SK-N-SH treated with all-trans-retinoic acid at 6 μM for 48 hours (cell line): ENCODE measurements around the gene SH3D19.

Experiments used
- ATAC-seq: fragments of 200-7000 bp; cut with Tn5 transposase; 3 replicates; pipeline ENCODE4 v1.9.1; 2020; ENCODE audit warnings: mild to moderate bottlenecking, moderate library complexity
- ARNTL ChIP-seq: fragments of 450-650 bp; formaldehyde crosslinking; IDR thresholded peaks from 2 replicates; pipeline ENCODE4 v1.5.0; 2020; ENCODE audit warnings: low read depth, mild to moderate bottlenecking, moderate library complexity, borderline replicate concordance
- BACH2 ChIP-seq: fragments of 250-450 bp; sonication (Bioruptor Pico); IDR thresholded peaks from 2 replicates; pipeline ENCODE4 v1.9.0; 2021; ENCODE audit warnings: mild to moderate bottlenecking, borderline replicate concordance
- CSDC2 ChIP-seq: fragments of 250-450 bp; sonication (Bioruptor Pico); IDR thresholded peaks from 2 replicates; pipeline ENCODE4 v1.5.0; 2020; ENCODE audit warnings: mild to moderate bottlenecking, moderate library complexity
- CSRNP3 ChIP-seq: fragments of 250-450 bp; sonication (Bioruptor Pico); IDR thresholded peaks from 2 replicates; pipeline ENCODE4 v1.5.1; 2021; ENCODE audit warnings: mild to moderate bottlenecking, moderate library complexity
- ESRRG ChIP-seq: fragments of 250-450 bp; sonication (Bioruptor Pico); IDR thresholded peaks from 2 replicates; pipeline ENCODE4 v1.6.1; 2021; ENCODE audit warnings: mild to moderate bottlenecking
- GLIS3 ChIP-seq: fragments of 250-450 bp; sonication (Bioruptor Pico); IDR thresholded peaks from 2 replicates; pipeline ENCODE4 v1.5.0; 2020; ENCODE audit warnings: mild to moderate bottlenecking, moderate library complexity
- ISL1 ChIP-seq: fragments of 250-450 bp; sonication (Bioruptor Pico); IDR thresholded peaks from 2 replicates; pipeline ENCODE4 v2.1.2; 2022; ENCODE audit warnings: mild to moderate bottlenecking, moderate library complexity
- OSR1 ChIP-seq: fragments of 250-450 bp; sonication (Bioruptor Pico); IDR thresholded peaks from 2 replicates; pipeline ENCODE4 v1.8.0; 2022; ENCODE audit warnings: moderate library complexity, mild to moderate bottlenecking, inconsistent platforms
- PATZ1 ChIP-seq: fragments of 250-450 bp; sonication (Bioruptor Pico); IDR thresholded peaks from 2 replicates; pipeline ENCODE4 v1.8.0; 2020; ENCODE audit warnings: mild to moderate bottlenecking, moderate library complexity, borderline replicate concordance
- POU6F1 ChIP-seq: fragments of 250-450 bp; sonication (Bioruptor Pico); IDR thresholded peaks from 2 replicates; pipeline ENCODE4 v1.8.0; 2021; ENCODE audit warnings: low read depth, mild to moderate bottlenecking, moderate library complexity, borderline replicate concordance
- RARB ChIP-seq: fragments of 250-450 bp; sonication (Bioruptor Pico); IDR thresholded peaks from 2 replicates; pipeline ENCODE4 v1.8.0; 2021; ENCODE audit warnings: mild to moderate bottlenecking, moderate library complexity
- SNAI2 ChIP-seq: fragments of 250-450 bp; sonication (Bioruptor Pico); IDR thresholded peaks from 2 replicates; pipeline ENCODE4 v1.5.0; 2020; ENCODE audit warnings: mild to moderate bottlenecking, moderate library complexity
- TCF4 ChIP-seq: fragments of 250-450 bp; sonication (Bioruptor Pico); IDR thresholded peaks from 2 replicates; pipeline ENCODE4 v1.8.0; 2021; ENCODE audit warnings: mild to moderate bottlenecking, moderate library complexity, borderline replicate concordance
- TOX ChIP-seq: fragments of 250-450 bp; sonication (Bioruptor Pico); IDR thresholded peaks from 2 replicates; pipeline ENCODE4 v1.8.0; 2021; ENCODE audit warnings: mild to moderate bottlenecking, moderate library complexity, borderline replicate concordance
- TSHZ2 ChIP-seq: fragments of 250-450 bp; sonication (Bioruptor Pico); IDR thresholded peaks from 2 replicates; pipeline ENCODE4 v1.5.0; 2020; ENCODE audit warnings: mild to moderate bottlenecking, moderate library complexity
- ZC3H10 ChIP-seq: fragments of 250-450 bp; sonication (Bioruptor Pico); IDR thresholded peaks from 2 replicates; pipeline ENCODE4 v1.5.1; 2021; ENCODE audit warnings: mild to moderate bottlenecking, moderate library complexity
- ZFP3 ChIP-seq: fragments of 250-450 bp; sonication (Bioruptor Pico); IDR thresholded peaks from 2 replicates; pipeline ENCODE4 v1.5.0; 2020; ENCODE audit warnings: mild to moderate bottlenecking, moderate library complexity
- ZFP30 ChIP-seq: fragments of 450-650 bp; formaldehyde crosslinking; IDR thresholded peaks from 2 replicates; pipeline ENCODE4 v1.5.0; 2022; ENCODE audit warnings: mild to moderate bottlenecking, moderate library complexity
- ZNF565 ChIP-seq: fragments of 450-650 bp; formaldehyde crosslinking; conservative IDR thresholded peaks from 2 replicates; pipeline ENCODE4 v1.5.0; 2020; ENCODE audit warnings: low read depth, mild to moderate bottlenecking, moderate library complexity
- ZNF70 ChIP-seq: fragments of 450-650 bp; formaldehyde crosslinking; IDR thresholded peaks from 2 replicates; pipeline ENCODE4 v1.5.0; 2020; ENCODE audit warnings: mild to moderate bottlenecking, moderate library complexity
- TF ChIP-seq, protein P1 (sequence below): fragments of 250-450 bp; sonication (Bioruptor Pico); IDR thresholded peaks from 2 replicates; pipeline ENCODE4 v1.5.1; 2020; ENCODE audit warnings: low read depth, mild to moderate bottlenecking, moderate library complexity

Gene SH3D19

GRCh38 chr4:151325111-151325948, at the start of gene SH3D19:
Gene SH3D19, minus strand, starts transcription at chr4:151325605. Its CDS starts 253 bp downstream, at chr4:151325352.
- TF ChIP-seq TOX (CRISPR knock-in tag) (no peak), ARNTL (CRISPR knock-in tag) (no peak), SNAI2 (CRISPR knock-in tag) (no peak), ZNF70 (CRISPR knock-in tag) (peak; percentile 80; the same call in 1 of the 2 replicates)
- peak; percentile 93 for ATAC-seq

DNA sequence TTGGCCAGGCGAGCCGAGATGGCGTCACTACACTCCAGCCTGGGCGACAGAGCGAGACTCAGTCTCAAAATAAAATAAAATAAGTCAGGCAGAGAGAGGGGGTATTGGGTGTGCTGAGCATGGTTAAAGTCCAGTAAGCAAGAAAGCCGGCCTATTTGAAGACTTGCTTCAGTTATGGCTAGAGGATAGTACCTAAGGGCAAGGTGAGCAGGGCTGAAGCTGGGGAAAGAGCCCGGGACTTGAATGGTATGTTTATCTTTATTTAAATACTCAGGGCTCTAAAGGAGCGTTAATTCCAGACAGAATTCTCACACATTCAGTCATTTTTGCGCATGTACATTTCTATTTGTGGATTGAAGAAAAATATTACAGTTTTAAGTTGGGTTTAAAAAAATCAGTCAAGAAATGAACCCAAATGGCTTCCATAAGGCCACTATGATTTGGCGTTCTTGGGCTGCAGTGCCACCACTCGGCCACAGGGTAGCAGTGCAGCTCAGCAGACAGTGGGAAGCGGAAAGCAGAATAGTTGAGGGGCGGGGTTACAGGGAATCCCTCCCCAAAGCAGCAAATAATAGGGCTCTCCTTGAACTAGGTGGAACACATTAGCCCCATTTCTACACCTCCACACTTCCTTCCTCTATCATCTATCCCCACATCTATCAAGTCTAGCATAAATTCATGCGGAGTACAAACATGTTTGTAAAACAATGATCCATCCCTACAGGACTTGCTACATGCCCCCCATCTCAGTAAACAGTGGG, 37.2 kb upstream of the SH3D19 start:
- TF ChIP-seq, protein P1, sequence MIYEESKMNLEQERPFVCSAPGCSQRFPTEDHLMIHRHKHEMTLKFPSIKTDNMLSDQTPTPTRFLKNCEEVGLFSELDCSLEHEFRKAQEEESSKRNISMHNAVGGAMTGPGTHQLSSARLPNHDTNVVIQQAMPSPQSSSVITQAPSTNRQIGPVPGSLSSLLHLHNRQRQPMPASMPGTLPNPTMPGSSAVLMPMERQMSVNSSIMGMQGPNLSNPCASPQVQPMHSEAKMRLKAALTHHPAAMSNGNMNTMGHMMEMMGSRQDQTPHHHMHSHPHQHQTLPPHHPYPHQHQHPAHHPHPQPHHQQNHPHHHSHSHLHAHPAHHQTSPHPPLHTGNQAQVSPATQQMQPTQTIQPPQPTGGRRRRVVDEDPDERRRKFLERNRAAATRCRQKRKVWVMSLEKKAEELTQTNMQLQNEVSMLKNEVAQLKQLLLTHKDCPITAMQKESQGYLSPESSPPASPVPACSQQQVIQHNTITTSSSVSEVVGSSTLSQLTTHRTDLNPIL, result no peak
- TF ChIP-seq ZFP3 (CRISPR knock-in tag) (no peak), ZFP30 (CRISPR knock-in tag) (no peak), CSRNP3 (no peak), RARB (no peak), GLIS3 (no peak), ZNF70 (CRISPR knock-in tag) (no peak), SNAI2 (CRISPR knock-in tag) (no peak), POU6F1 (CRISPR knock-in tag) (no peak), ARNTL (CRISPR knock-in tag) (no peak), TOX (CRISPR knock-in tag) (no peak), ZC3H10 (CRISPR knock-in tag) (no peak), TCF4 (CRISPR knock-in tag) (no peak), ISL1 (no peak), CSDC2 (CRISPR knock-in tag) (no peak), ZNF565 (CRISPR knock-in tag) (no peak), ESRRG (CRISPR knock-in tag) (no peak), BACH2 (CRISPR knock-in tag) (no peak), TSHZ2 (no peak)
- ATAC-seq, result peak; percentile 97

- no peak for ATAC-seq
- TF ChIP-seq POU6F1 (CRISPR knock-in tag) (no peak), ISL1 (no peak), TSHZ2 (no peak), CSDC2 (CRISPR knock-in tag) (no peak), ESRRG (CRISPR knock-in tag) (no peak), TOX (CRISPR knock-in tag) (no peak), RARB (no peak), ZC3H10 (CRISPR knock-in tag) (no peak), PATZ1 (no peak), OSR1 (no peak), ZFP30 (CRISPR knock-in tag) (no peak)
Observed at GRCh38 chr4:151361966-151362365, 36.6 kb upstream of the SH3D19 start.
